ENCODE measurements around the gene STK16.

STK16 gene

GRCh38 chr2:219214786-219215185 is 30.5 kb upstream of the STK16 start:
- no peak overlapping the region for H3K4me3 ChIP-seq (IDR thresholded peaks at IDR 0.05; ENCODE audit: insufficient read depth, low read depth, low read length)
- H4K20me1 ChIP-seq (ENCODE audit: insufficient read depth): no peaks in the 10 kb centered on the region
- no peak overlapping the region for H2AFZ ChIP-seq (ENCODE audit: low read depth)
- peaks cover 14% of the 10 kb centered on the region for H3K4me1 ChIP-seq (ENCODE audit: low read depth, poor library complexity, severe bottlenecking)
- no peak for TF ChIP-seq CTCF (conservative IDR thresholded peaks at IDR 0.05; ENCODE audit: low read depth, low read length)
- H3K36me3 ChIP-seq (ENCODE audit: insufficient read depth): no peaks in the 10 kb centered on the region
- no peak overlapping the region for H3K9ac ChIP-seq
- no peak overlapping the region for H3K4me2 ChIP-seq
- H3K27ac ChIP-seq: no peak overlapping the region
- H3K27me3 ChIP-seq (ENCODE audit: insufficient read depth, low read depth): no peaks in the 10 kb centered on the region
- no peaks in the 10 kb centered on the region for H3K79me2 ChIP-seq (ENCODE audit: insufficient read depth, low read depth)

- TF ChIP-seq CTCF (conservative IDR thresholded peaks at IDR 0.05; ENCODE audit: low read depth, low read length): no peak
- Histone ChIP-seq H4K20me1 (ENCODE audit: insufficient read depth) (no peaks in the 10 kb centered on the region), H3K36me3 (ENCODE audit: insufficient read depth) (no peaks in the 10 kb centered on the region), H3K27me3 (ENCODE audit: insufficient read depth, low read depth) (no peaks in the 10 kb centered on the region), H3K27ac (no peak overlapping the region), H3K4me1 (ENCODE audit: low read depth, poor library complexity, severe bottlenecking) (peaks cover 14% of the 10 kb centered on the region), H2AFZ (ENCODE audit: low read depth) (no peak overlapping the region), H3K79me2 (ENCODE audit: insufficient read depth, low read depth) (no peaks in the 10 kb centered on the region), H3K4me3 (IDR thresholded peaks at IDR 0.05; ENCODE audit: insufficient read depth, low read depth, low read length) (no peak overlapping the region), H3K4me2 (no peak overlapping the region), H3K9ac (no peak overlapping the region)
Measured at GRCh38 chr2:219215871-219216534, 29.3 kb upstream of the STK16 start.

- H3K79me2 ChIP-seq (ENCODE audit: insufficient read depth, low read depth): no peaks in the 10 kb centered on the region
- no peak overlapping the region for H3K4me3 ChIP-seq (IDR thresholded peaks at IDR 0.05; ENCODE audit: insufficient read depth, low read depth, low read length)
- H2AFZ ChIP-seq (ENCODE audit: low read depth): no peak overlapping the region
- no peak overlapping the region for H3K4me2 ChIP-seq
- no peaks in the 10 kb centered on the region for H4K20me1 ChIP-seq (ENCODE audit: insufficient read depth)
- H3K4me1 ChIP-seq (ENCODE audit: low read depth, poor library complexity, severe bottlenecking): peaks cover 14% of the 10 kb centered on the region
- H3K36me3 ChIP-seq (ENCODE audit: insufficient read depth): no peaks in the 10 kb centered on the region
- H3K27me3 ChIP-seq (ENCODE audit: insufficient read depth, low read depth): no peaks in the 10 kb centered on the region
- H3K27ac ChIP-seq: no peak overlapping the region
- no peak for TF ChIP-seq CTCF (conservative IDR thresholded peaks at IDR 0.05; ENCODE audit: low read depth, low read length)
- H3K9ac ChIP-seq: no peak overlapping the region
Measured at GRCh38 chr2:219216535-219216915, 28.8 kb upstream of the STK16 start.

GRCh38 chr2:219218217-219218731 is 27.0 kb upstream of the STK16 start:
- peak overlapping the region; percentile 67 for H2AFZ ChIP-seq (ENCODE audit: low read depth)
- H3K4me1 ChIP-seq (ENCODE audit: low read depth, poor library complexity, severe bottlenecking): peaks cover 14% of the 10 kb centered on the region
- TF ChIP-seq CTCF (conservative IDR thresholded peaks at IDR 0.05; ENCODE audit: low read depth, low read length): no peak

More at GRCh38 chr2:219218217-219218731, 27.0 kb upstream of the STK16 start:
- Histone ChIP-seq H3K4me3 (IDR thresholded peaks at IDR 0.05; ENCODE audit: insufficient read depth, low read depth, low read length) (peak overlapping the region; percentile 83), H3K27ac (peak overlapping the region; percentile 75), H3K9ac (peak overlapping the region; percentile 85), H3K27me3 (ENCODE audit: insufficient read depth, low read depth) (no peaks in the 10 kb centered on the region), H3K4me2 (peak overlapping the region; percentile 76), H4K20me1 (ENCODE audit: insufficient read depth) (no peaks in the 10 kb centered on the region), H3K79me2 (ENCODE audit: insufficient read depth, low read depth) (no peaks in the 10 kb centered on the region), H3K36me3 (ENCODE audit: insufficient read depth) (no peaks in the 10 kb centered on the region; the same call in 1 of the 2 replicates)
